Glutamatergic neuron (in vitro differentiated cells): Measurements from ENCODE around the gene ZNF423. TPM values are rescaled to one million over a fixed set of nuclear protein-coding genes. Genes with fewer than 3 reads are reported as not detected.

Source experiments
- DNase-seq: peaks from one replicate; pipeline ENCODE4 v3.0.0; 2022
- H3K27ac Mint-ChIP-seq: one replicate; pipeline ENCODE4 v1.8.0; 2020; ENCODE audit warnings: mild to moderate bottlenecking, mixed read lengths, inconsistent platforms; ENCODE audit not compliant: unreplicated experiment
- H3K27me3 Mint-ChIP-seq: one replicate; pipeline ENCODE4 v1.8.0; 2020; ENCODE audit warnings: mild to moderate bottlenecking, moderate library complexity, mixed read lengths, inconsistent platforms; ENCODE audit not compliant: unreplicated experiment
- H3K36me3 Mint-ChIP-seq: one replicate; pipeline ENCODE4 v1.8.0; 2020; ENCODE audit warnings: mild to moderate bottlenecking, mixed read lengths, inconsistent platforms; ENCODE audit not compliant: unreplicated experiment
- H3K4me1 Mint-ChIP-seq: one replicate; pipeline ENCODE4 v1.8.0; 2020; ENCODE audit warnings: mild to moderate bottlenecking, low read depth, mixed read lengths, inconsistent platforms; ENCODE audit not compliant: unreplicated experiment
- H3K4me3 Mint-ChIP-seq: one replicate; pipeline ENCODE4 v1.8.0; 2020; ENCODE audit warnings: mild to moderate bottlenecking, mixed read lengths, inconsistent platforms; ENCODE audit not compliant: unreplicated experiment
- H3K9me3 Mint-ChIP-seq: one replicate; pipeline ENCODE4 v1.8.0; 2020; ENCODE audit warnings: mild to moderate bottlenecking, moderate library complexity, mixed read lengths, inconsistent platforms; ENCODE audit not compliant: unreplicated experiment
- total RNA-seq: library from RNA; stranded (reverse); fragmentation: NEBNext Ultra II Directional; extraction: Animal tissue kit (Norgen Biotek cat#: 25700); gene quantifications from one replicate; pipeline ENCODE4 v1.2.1, GENCODE V29; 2021; ENCODE audit not compliant: unreplicated experiment
- TF ChIP-seq, protein P1 (sequence below): fragments of 200-600 bp; sonication (generic); IDR thresholded peaks from one replicate; pipeline ENCODE4 v1.5.0; 2021; ENCODE audit not compliant: partially characterized antibody, unreplicated experiment

The ZNF423 gene
- total RNA-seq, 1 donor from 2014 or later = 149 TPM

DNA sequence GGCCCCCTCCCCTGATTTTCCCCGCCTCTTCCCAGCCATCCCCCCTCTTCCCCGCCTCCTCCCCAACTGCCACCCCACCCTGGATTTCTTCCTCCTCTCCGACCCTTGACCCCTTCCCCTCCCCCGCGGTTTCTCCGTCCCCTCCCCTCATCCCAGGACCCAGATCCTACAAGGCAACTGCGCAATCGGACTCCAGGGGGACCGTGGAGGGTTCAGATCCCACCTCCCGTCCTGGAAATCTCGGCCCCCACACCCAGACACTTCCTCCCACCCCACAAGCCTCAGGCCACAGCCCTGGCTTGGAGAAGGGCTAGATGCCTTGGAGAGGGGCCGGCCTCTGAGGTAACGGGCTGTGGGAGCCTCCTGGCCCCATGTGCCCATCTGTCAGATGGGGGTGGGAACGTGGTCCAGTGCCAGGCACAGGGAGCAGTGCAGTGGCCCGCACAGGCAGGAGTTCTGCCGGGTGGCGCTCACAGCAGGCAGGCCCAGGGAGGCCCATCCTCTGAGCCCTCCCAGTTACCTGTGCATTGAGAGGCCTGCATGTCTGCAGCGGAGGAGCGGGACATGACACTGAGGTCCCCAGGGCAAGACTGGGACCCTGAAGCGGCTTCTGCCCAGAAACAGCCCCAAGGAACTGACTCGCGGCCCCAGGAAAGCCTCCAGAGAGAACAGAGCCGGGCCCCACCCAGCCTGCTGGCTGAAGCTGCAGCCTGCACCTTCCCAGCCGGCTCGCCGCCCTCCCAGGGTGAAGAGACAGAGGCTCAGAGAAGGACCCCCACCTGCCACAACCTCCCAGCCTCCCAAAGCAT, 16.7 kb downstream of the ZNF423 start:
- no peaks in the 10 kb centered on the region for H3K36me3 Mint-ChIP-seq
- DNase-seq = peak; percentile 57
- no peak overlapping the region for H3K4me3 Mint-ChIP-seq
- H3K4me1 Mint-ChIP-seq = peaks cover 54% of the 10 kb centered on the region
- H3K9me3 Mint-ChIP-seq = peaks cover 19% of the 10 kb centered on the region
- peaks cover 11% of the 10 kb centered on the region for H3K27me3 Mint-ChIP-seq
- TF ChIP-seq, protein P1, sequence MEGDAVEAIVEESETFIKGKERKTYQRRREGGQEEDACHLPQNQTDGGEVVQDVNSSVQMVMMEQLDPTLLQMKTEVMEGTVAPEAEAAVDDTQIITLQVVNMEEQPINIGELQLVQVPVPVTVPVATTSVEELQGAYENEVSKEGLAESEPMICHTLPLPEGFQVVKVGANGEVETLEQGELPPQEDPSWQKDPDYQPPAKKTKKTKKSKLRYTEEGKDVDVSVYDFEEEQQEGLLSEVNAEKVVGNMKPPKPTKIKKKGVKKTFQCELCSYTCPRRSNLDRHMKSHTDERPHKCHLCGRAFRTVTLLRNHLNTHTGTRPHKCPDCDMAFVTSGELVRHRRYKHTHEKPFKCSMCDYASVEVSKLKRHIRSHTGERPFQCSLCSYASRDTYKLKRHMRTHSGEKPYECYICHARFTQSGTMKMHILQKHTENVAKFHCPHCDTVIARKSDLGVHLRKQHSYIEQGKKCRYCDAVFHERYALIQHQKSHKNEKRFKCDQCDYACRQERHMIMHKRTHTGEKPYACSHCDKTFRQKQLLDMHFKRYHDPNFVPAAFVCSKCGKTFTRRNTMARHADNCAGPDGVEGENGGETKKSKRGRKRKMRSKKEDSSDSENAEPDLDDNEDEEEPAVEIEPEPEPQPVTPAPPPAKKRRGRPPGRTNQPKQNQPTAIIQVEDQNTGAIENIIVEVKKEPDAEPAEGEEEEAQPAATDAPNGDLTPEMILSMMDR = no peak
- H3K27ac Mint-ChIP-seq = peak overlapping the region; percentile 87

DNA sequence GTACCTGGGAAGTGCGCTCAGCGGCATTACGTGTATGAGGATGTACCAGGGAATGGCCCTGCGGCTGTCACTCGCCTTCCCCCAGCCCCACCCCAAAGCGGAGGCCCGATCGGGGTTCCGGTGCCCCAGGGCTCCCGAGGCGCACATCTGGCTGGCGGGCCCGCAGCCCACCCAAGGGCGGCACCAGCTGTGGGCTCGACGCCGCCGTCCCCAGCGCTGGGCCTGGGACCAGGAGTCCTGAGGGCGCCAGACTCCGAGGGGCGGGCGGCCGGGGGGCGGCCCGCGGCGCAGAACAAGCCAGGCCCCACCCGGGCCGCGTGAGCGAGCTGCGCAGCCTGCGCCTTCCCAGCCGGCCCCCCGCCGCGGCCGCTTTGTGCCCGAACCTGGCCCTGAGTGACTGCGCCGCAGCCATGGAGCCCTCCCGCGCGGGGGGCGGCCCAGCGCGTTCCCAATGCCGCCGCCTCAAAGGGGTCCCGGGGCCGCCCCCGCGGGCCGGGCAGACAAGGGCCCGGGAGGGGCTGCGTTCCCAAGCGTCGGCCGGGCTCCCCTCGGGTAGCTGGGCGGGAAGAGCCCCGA, 17.4 kb downstream of the ZNF423 start:
- Mint-ChIP-seq H3K9me3 (peaks cover 19% of the 10 kb centered on the region), H3K4me3 (peak overlapping the region; percentile 63), H3K27me3 (peaks cover 11% of the 10 kb centered on the region), H3K27ac (no peak overlapping the region), H3K4me1 (peaks cover 55% of the 10 kb centered on the region), H3K36me3 (no peaks in the 10 kb centered on the region)
- TF ChIP-seq, protein P1 = no peak
- peak; percentile 54 for DNase-seq

DNA sequence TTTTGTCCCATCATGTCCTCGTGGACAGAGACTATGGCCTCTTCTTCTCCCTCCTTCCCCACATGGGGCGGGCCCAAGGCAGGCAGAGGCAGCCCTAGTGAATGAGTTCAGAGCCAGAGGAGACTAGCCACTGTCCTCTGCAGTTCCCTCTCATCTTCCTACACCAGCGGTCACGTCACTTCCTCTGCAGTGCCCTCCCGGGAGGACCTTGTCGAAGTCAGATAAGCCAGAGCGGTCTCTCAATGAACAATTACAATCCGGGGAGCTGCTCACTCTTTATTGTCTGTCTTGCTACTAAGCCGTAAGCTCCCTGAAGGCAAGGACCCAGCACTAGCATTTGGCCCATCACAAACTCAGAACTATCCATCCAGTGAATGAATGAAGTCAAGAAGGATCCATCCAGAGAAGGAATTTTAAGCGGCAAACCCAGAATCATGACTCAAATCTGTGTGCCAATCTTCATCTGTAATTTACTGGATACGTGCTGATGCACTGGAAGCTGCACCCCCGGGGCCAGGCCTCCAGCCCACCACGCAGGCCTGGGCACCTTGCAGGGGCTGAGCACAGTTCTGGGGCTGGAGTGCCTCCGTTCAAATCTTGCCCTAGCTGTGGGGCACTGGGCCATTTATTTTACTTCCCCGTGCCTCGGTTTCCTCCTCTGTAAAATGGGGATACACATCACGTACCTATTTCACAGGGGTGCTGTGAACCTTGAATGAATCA, 18.1 kb downstream of the ZNF423 start:
- no peak for DNase-seq
- H3K27me3 Mint-ChIP-seq = peaks cover 11% of the 10 kb centered on the region
- peaks cover 22% of the 10 kb centered on the region for H3K9me3 Mint-ChIP-seq
- H3K27ac Mint-ChIP-seq = peak overlapping the region; percentile 54
- peaks cover 56% of the 10 kb centered on the region for H3K4me1 Mint-ChIP-seq
- H3K4me3 Mint-ChIP-seq = peak overlapping the region; percentile 80
- H3K36me3 Mint-ChIP-seq = no peaks in the 10 kb centered on the region
- TF ChIP-seq, protein P1 = no peak

DNA sequence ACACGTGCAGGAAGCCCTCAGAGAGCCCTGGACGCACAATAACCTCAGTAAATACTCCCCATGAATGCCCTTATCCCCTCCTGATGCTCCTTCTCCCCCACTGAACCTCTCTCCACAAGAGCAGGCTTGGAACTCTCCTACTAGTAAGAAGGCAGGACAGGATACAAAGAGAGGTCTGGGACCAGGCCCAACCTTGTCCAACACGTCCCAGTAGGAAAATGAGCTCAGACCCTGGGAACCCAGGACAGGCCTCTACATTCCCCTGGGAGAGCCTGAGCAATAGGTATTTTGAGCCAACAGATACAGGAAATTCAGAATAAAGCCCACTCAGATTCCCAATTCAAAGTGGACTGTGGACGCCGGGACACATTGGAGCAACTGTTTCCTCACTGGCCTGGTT, 19.2 kb downstream of the ZNF423 start:
- H3K27me3 Mint-ChIP-seq = peaks cover 11% of the 10 kb centered on the region
- H3K27ac Mint-ChIP-seq = peak overlapping the region; percentile 54
- TF ChIP-seq, protein P1 = no peak
- no peaks in the 10 kb centered on the region for H3K36me3 Mint-ChIP-seq
- H3K4me3 Mint-ChIP-seq = peak overlapping the region; percentile 61
- H3K9me3 Mint-ChIP-seq = peaks cover 26% of the 10 kb centered on the region
- H3K4me1 Mint-ChIP-seq = peaks cover 64% of the 10 kb centered on the region
- no peak for DNase-seq

DNA sequence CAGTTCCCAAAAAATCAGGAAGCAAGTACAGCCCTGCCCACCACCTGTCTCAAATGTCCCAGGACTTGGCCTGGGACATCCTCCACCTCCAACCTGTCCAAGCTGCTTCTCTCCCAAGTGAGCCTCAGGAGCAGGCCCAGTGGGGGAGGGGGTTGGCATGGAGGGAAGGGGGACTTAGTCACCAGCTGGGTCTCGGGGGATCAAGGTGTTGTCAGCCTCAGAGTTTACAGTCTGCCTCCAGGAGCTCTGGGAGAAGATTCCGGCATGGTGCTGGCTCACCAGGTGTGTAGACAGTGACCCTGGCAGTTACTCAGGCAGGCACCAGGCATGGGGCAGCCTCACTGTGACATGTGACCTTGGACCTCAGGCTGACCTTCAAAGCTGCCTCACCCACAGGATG, 19.7 kb downstream of the ZNF423 start:
- TF ChIP-seq, protein P1 = no peak
- Mint-ChIP-seq H3K4me3 (peak overlapping the region; percentile 61), H3K4me1 (peaks cover 64% of the 10 kb centered on the region), H3K27ac (peak overlapping the region; percentile 66), H3K9me3 (peaks cover 29% of the 10 kb centered on the region), H3K27me3 (peaks cover 11% of the 10 kb centered on the region), H3K36me3 (no peaks in the 10 kb centered on the region)
- DNase-seq = no peak
